ENCODE measurements around the gene TMPRSS11E. TPM values are rescaled to one million over a fixed set of nuclear protein-coding genes. Genes with fewer than 3 reads are reported as not detected.

The TMPRSS11E gene
- polyA plus RNA-seq, 1 experiment = not detected

DNA sequence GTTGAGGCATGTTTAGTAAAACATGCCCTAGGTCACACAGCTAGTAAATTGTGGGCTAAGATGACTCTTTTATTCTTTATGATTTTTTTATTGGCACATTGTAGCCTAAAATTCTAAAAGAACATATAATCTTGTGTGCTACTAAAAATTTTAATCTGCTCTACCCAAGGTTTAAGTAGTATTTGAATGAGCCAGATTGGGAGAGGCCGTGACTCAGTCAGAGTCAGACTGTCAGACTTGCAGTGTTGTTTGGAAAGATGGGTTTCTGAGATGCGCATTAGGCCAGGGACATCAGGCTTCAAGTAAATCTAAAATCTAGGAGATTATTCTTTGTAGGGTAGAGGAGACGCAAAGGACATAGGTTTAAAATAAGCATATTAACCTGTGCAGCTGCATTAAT, 30.7 kb upstream of the TMPRSS11E start:
- no peaks in the 10 kb centered on the region for H3K27me3 ChIP-seq (ENCODE audit: control insufficient read depth, insufficient read depth, low read length)
- no peak for DNase-seq (ENCODE audit: low read depth)
- no peaks in the 10 kb centered on the region for H3K36me3 ChIP-seq (ENCODE audit: control insufficient read depth, insufficient read depth, low read length)
- ChIA-PET CTCF (no interaction called here), POLR2A (no interaction called here)
- H3K4me3 ChIP-seq (ENCODE audit: low read depth, low read length) = no peak overlapping the region
- TF ChIP-seq, protein P1, sequence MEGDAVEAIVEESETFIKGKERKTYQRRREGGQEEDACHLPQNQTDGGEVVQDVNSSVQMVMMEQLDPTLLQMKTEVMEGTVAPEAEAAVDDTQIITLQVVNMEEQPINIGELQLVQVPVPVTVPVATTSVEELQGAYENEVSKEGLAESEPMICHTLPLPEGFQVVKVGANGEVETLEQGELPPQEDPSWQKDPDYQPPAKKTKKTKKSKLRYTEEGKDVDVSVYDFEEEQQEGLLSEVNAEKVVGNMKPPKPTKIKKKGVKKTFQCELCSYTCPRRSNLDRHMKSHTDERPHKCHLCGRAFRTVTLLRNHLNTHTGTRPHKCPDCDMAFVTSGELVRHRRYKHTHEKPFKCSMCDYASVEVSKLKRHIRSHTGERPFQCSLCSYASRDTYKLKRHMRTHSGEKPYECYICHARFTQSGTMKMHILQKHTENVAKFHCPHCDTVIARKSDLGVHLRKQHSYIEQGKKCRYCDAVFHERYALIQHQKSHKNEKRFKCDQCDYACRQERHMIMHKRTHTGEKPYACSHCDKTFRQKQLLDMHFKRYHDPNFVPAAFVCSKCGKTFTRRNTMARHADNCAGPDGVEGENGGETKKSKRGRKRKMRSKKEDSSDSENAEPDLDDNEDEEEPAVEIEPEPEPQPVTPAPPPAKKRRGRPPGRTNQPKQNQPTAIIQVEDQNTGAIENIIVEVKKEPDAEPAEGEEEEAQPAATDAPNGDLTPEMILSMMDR (IDR thresholded peaks at IDR 0.05; ENCODE audit: insufficient read depth, low read depth, low read length) = no peak

DNA sequence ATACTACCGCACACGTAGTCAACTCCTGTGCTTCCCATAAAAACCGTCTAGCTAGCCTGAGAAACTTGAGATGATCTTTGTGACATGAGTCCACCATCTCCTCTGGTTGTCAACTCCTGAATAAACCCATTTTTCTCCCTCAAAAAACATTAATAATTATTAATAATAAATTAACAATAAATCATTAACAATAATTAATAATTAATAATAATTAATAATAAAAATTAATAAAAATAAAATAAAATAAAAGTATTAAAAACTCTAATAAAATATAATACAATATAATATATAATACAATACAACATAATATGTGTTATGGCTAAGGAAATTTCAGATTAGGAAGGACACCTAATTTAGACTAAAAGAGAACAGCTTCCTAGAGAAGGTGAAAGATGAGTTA, 20.7 kb upstream of the TMPRSS11E start:
- Histone ChIP-seq H3K4me3 (ENCODE audit: low read depth, low read length) (no peak overlapping the region), H3K27me3 (ENCODE audit: control insufficient read depth, insufficient read depth, low read length) (no peaks in the 10 kb centered on the region), H3K36me3 (ENCODE audit: control insufficient read depth, insufficient read depth, low read length) (no peaks in the 10 kb centered on the region)
- TF ChIP-seq, protein P1 (IDR thresholded peaks at IDR 0.05; ENCODE audit: insufficient read depth, low read depth, low read length) = no peak
- ChIA-PET CTCF (no interaction called here), POLR2A (no interaction called here)
- DNase-seq (ENCODE audit: low read depth) = no peak

DNA sequence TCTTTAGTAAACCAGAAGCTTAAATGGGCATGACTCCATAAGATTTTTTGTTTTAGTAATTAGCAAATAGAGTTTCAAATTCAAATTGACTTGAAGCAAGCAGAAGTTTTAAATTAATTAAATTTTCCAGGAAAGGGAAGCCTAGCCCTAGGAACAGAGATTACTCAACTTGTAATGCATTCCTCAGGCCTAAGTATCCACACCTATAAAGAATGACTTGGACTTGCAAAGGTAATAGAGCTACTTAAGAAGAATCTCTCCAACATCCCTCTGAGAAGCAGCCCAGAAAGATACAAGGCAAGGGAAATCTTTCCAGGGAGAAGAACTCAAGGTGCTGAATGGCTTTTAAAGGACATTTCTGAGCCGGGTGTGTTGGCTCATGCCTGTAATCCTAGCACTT, 16.9 kb upstream of the TMPRSS11E start:
- DNase-seq (ENCODE audit: low read depth) = no peak
- Histone ChIP-seq H3K27me3 (ENCODE audit: control insufficient read depth, insufficient read depth, low read length) (no peaks in the 10 kb centered on the region), H3K4me3 (ENCODE audit: low read depth, low read length) (no peak overlapping the region), H3K36me3 (ENCODE audit: control insufficient read depth, insufficient read depth, low read length) (no peaks in the 10 kb centered on the region)
- TF ChIP-seq, protein P1 (IDR thresholded peaks at IDR 0.05; ENCODE audit: insufficient read depth, low read depth, low read length) = no peak
- ChIA-PET POLR2A (no interaction called here), CTCF (interaction anchor here (1.0 kb wide), 2 partner anchors 10 kb away, joined by 3 to 4 read pairs; no protein-coding TSS in a partner anchor)

DNA sequence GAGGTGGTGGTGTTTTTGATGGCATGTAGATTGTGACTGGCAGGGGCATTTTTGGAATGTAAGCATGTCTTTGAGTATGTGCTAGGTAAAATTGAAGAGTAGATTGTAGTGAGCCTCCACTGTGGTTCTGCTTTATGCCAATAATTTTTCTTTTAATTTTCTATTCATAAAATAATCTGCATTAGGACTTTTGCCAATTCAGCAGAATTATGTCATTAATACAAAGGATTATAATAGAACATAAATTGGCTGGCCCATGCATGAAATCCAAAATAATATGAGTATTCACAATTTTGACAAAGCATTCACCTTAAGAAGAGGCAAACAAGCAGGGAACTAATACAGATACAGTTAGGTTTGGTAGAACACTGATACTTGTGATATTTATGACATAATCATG, 14.9 kb upstream of the TMPRSS11E start:
- TF ChIP-seq, protein P1 (IDR thresholded peaks at IDR 0.05; ENCODE audit: insufficient read depth, low read depth, low read length) = no peak
- ChIA-PET CTCF (no interaction called here), POLR2A (no interaction called here)
- no peak for DNase-seq (ENCODE audit: low read depth)
- Histone ChIP-seq H3K36me3 (ENCODE audit: control insufficient read depth, insufficient read depth, low read length) (no peaks in the 10 kb centered on the region), H3K4me3 (ENCODE audit: low read depth, low read length) (no peak overlapping the region), H3K27me3 (ENCODE audit: control insufficient read depth, insufficient read depth, low read length) (no peaks in the 10 kb centered on the region)

DNA sequence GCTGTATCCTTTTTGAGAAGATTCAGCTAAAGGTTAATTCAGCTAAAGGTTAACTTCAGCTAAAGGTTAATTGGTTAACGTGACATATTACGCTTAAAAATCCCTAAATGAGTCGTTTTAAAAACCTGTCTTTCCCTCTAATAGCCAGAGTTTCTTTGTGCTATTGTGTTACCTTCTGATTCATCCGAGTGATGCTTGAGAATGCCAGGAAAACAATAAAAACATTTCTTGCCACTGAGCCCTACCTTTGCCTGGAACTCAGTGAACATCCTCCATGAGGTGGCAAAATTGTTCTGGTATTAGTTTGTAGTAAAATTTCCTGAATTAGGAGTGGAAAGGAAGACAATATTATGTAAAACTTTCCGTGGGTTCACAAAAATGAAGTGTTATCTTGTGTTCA, 13.7 kb upstream of the TMPRSS11E start:
- Histone ChIP-seq H3K36me3 (ENCODE audit: control insufficient read depth, insufficient read depth, low read length) (no peaks in the 10 kb centered on the region), H3K27me3 (ENCODE audit: control insufficient read depth, insufficient read depth, low read length) (no peaks in the 10 kb centered on the region), H3K4me3 (ENCODE audit: low read depth, low read length) (no peak overlapping the region)
- TF ChIP-seq, protein P1 (IDR thresholded peaks at IDR 0.05; ENCODE audit: insufficient read depth, low read depth, low read length) = no peak
- POLR2A ChIA-PET = no interaction called here
- DNase-seq (ENCODE audit: low read depth) = no peak
- CTCF ChIA-PET = no interaction called here

All from BJ (cell line).